A172 (cell line): ENCODE data around the gene PROSER2. TPM values are rescaled to one million over a fixed set of nuclear protein-coding genes. Genes with fewer than 3 reads are reported as not detected.

Experiments
- DNase-seq: peaks from one replicate; pipeline ENCODE4 v3.0.0-alpha.2; 2015; ENCODE audit warnings: low spot score
- total RNA-seq: library from RNA; depleted of rRNA; stranded (reverse); fragments of >200 nt; shearing (Covaris generic); gene quantifications from 2 replicates; pipeline ENCODE4 v1.2.3, GENCODE V29; 2014

Gene PROSER2
- total RNA-seq, 1 experiment from 2014 or later, result 18.5 TPM

DNA sequence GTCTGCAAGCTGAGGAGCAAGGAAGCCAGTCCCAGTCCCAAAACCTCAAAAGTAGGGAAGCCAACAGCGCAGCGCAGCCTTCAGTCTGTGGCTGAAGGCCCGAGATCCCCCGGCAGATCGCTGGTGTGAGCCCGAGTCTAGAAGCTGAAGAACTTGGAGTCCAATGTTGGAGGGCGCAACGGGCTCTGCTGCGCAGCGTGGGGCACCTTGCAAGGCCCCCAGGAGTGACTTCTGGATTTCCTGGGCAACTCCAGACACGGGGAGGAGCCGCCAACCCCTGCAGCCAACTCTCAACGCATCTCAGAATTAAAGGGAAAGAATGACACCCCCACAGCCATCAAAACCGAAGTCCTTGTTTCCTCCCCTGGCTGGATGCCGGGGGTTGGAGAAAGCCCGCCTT is 18.8 kb upstream of the PROSER2 start:
- no peak for DNase-seq

DNA sequence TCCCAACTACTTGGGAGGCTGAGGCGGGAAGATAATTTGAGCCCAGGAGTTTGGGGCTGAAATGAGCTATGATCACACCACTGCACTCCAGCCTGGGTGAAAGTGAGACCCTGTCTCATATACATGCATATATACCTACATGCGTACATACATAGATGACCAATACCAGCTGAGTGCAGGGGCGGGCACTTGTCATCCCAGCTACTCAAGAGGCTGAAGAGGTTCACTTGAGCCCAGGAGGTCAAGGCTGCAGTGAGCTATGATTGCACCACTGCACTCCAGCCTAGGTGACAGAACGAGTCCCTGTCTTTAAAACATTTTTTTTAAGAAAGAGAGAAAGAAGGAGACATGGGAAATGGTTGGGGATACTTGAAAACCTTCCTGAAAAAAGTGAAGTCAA is 17.4 kb upstream of the PROSER2 start:
- DNase-seq, result no peak

DNA sequence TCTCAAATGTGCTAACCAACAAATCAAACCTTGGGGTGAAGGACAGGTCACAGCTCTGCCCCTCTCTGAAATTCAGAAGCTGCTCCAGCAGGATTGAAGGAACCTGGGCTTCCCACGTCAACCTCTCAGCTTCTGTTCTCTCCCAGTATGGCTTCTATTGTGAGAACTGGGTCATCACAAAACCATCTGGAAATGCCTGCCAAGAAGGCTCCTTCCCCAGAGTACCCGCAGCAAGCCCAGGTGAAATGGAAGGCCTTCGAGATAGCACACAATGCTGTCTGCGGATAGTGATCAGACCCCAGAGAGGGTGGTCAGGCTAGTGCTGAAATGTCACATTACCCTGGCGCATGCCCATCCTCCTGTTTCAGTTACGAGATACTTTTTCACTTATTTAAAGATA is 16.4 kb upstream of the PROSER2 start:
- no peak for DNase-seq

DNA sequence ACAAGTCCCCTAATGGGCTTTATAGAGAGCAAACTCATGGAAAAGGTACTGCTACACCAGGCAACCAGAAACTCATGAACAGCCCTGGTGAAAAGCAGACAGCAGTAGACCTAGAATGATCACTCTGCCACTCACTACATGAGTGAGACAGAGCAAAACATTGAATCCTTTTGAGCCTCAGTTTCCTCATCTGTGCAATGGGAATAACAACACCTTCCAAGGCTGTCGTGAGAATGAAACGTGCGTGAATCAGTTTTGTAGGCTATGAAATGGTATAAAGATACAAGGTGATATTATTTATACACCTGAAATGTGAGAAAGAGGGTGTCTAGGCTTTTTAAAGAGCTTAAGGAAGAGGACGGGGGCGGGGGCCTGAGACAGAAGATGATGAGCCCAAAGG is 14.3 kb upstream of the PROSER2 start:
- DNase-seq, result no peak

DNA sequence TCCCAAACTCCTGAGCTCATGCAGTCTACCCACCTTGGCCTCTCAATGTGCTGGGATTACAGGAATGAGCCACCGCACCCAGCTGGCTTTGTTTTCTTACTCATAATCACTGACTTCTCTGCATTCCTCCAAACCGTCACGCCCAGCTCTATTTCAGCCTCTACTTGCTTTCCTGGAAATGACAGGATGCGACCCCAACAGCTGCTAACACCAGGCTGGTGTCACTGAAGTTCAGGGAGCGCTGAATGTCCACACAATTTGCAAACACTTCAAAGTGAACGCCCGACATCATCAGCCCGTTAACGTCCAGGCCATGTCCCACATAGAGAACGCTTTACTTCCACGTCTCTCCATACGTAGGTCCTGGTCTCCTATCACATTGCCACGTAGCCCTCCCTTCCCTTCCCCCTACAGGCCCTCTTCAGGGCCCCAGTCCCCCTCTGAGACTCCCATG is 12.8 kb upstream of the PROSER2 start:
- peak; percentile 69 for DNase-seq

DNA sequence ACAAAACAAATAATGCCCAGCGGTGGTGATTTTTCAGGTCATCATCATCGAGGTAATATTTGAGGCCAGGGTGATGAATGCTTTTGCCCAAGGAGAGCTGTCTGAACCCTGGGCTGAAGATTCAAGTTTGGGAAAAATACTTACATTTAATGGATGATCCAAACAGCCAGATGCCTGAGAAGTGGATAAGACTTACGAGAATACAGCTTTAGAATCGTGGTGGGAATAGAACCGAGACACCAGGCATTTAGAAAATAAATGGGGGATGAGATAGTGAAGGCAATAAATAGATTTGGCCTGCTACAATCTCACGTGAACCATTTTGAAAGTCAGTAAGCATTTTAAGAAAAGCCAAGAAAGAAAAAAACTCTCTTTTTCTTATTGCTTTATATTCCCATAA is 12.2 kb upstream of the PROSER2 start:
- no peak for DNase-seq

DNA sequence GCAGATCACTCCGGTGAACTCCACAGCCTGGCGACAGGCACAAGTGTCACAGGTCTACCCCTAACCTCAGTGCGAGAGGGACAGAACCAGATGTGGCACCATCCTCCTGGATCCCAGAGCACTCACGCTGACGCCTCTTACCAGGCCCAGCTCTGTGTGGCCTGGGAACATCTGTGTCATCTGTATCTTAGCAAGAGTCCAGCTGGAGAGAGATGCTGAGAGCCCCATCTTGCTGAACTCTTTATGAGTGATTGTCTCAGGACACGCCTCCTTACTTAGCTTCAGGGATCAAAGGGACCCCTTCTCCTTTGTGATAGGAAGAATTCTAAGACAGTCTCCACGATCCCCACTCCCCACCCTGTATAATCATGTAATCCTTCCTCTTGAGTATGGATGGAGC is 10.0 kb upstream of the PROSER2 start:
- DNase-seq, result no peak

DNA sequence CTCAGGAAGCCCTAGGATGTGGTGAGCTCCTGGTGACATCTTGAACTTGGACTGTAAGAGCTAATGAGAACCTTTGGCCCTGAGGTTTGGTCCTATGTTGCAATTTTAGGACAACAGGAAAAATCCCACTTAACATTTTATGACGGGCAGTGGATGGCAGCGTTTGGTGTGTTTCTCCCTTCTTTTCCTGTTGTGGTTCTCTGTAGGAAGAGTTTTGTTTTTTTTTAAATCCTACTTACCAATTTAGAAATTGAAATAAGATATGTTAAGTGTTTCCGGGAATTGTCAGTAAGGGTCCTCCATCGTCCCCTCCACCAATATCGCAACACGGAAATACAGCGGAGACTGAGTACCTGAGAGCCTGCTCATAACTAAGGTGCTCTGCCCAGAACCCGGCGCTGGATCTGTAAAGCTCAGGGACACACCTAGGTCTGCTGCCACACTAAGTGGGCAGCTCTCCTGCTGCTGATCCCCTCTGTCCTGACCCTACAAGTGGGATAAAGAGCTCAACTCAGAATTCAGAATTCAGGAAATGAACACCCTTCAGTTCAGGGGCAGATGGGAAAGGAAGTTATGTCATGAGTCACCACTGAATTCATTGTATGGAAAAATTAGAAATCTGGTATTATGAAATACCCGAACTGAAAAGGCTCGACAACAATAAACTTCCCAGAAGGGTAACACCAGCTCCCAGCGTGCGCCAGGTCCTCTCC is 9.1 kb upstream of the PROSER2 start:
- DNase-seq, result no peak

DNA sequence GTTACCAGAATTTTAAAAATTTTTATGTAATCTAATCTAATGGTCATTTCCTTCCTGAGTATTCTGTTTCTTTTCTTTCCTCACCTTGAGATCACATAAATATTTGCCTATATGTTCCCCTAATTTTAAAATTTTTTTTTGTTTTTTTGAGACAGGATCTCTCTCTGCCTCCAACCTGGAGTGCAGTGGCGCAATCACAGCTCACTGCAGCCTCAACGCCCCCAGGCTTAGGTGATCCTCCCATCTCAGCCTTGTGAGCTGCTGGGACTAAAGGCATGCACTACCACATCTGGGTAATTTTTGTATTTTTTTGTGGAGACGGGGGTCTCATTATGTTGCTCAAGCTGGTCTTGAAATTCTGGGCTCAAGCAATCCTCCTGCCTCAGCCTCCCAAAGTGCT is 4.1 kb upstream of the PROSER2 start:
- DNase-seq, result no peak

DNA sequence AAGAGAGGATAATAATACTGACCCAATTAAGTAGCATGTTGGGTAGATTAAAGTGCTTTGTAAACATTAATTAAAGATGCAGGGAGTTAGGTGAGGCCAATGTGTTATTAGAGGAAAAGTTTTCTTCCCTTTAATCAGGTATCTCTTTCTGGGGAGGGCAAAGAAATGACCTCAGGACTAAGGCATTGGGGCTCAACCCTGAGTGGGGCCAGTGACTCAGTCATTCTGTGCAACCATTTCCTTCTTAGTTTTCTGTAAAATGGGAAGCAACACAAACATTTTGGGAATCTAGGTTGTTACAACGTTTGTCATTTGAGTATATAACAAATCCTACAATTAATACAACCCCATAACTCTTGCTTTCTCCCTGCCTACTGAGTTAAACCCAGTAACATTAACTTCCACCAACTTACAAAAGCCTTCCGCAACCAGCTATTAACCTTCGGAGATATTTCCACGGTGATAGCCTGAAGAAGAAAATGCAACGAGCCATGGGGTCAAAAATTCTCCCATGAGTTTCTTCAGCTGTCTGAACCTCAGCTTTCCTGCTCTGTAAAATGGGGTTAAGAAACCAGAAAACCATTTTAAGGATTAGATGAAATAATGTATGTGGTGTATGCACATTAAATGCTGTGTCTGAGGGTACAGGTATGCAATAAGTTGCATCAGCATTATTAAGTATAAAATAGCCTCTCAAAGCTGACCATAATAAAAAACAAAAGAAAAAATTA is 965 bp upstream of the PROSER2 start:
- no peak for DNase-seq

DNA sequence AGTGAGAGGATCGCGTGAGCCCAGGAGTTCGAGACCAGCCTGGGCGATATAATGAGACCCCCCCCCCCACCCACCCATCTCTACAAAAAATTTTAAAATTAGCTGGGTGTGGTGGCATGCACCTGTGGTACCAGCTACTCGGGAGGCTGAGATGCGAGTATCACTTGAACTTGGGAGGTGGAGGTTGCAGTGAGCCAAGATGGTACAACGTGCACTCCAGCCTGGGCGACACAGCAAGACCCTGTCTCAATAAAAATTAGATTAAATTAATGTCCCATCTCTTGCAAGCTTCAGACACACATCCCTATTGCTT is 391 bp upstream of the PROSER2 start:
- DNase-seq, result no peak

DNA sequence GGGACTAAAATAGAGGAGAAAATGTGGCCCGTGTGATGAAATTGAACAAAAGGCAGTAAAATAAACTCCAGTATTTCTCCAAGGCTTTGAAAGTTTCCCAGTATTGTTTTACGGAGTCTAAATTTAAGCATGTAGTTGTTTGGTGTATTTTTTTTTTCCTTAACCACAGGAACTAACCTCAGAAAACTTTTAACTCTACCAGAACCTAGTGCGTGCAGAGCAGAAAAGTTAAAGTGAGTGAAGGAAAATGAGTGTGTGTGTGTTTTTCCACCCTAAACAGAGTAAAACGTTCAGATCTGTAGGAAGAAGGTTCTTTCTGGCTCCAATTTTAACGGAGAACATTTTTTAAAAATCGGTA is 812 bp downstream of the PROSER2 start:
- DNase-seq, result no peak

DNA sequence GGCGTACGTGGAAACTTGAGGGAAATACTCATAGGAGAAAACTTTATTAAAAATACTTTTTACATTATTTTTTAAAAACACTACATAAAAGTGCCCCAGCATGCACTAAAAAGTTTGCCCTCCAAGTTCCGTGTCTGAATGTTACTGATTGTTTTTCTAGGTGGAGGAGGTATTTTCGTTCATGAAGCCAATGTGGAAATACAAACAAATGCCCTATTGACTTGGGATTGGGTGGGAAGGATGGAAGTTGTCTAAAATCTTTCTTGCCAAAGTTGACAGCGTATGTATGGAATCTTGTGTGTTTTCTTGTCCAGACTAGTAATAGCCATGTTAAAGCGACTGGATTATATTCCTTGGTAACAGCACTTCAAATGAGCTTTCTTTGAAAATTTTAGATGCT is 1.2 kb downstream of the PROSER2 start:
- no peak for DNase-seq

DNA sequence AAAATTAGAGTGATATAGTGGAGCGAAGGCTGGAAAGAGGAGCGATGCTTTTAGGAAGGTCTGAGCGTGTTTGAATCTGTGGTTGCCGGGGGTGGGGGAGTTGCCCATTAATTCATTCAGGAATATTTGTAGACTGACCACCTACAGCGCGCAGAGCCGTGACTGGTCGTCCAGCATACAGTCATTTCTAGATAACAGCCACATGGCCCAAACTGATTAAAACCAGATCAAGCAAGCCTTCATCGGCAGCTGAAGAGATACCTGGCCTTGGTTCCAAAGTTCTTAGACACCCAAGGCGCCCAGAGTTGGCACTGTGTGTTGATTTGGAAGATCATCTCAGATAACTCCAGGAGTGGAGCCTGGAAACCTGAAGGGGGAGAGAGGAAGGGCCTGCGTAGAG is 1.7 kb downstream of the PROSER2 start:
- no peak for DNase-seq

DNA sequence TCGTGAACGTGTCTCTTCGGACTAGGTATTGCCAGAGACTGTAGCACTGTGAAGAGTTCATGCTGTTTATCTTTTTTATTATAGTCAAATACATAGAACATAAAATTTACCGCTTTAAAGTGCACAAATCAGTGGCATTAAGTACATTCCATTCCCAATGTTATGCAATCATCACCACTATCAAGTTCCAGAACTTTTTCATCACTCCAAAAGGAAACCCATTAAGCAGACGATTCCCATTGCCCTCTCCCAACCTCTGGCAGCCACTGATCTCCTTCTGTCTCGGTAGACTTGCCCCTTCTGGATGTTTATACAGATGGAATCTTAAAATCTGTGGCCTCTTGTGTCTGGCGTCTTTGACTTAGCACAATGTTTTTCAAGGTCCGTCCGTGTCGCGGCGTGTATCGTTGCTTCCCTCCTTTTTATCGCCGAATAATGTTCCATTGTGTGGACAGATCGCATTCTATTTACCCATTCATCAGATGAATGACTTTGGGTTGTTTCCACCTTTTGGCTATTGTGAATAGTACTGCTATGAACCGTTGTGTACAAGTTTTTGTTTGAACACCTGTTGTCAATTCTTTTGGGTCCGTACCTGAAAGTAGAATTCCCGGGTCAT is 2.7 kb downstream of the PROSER2 start:
- no peak for DNase-seq

DNA sequence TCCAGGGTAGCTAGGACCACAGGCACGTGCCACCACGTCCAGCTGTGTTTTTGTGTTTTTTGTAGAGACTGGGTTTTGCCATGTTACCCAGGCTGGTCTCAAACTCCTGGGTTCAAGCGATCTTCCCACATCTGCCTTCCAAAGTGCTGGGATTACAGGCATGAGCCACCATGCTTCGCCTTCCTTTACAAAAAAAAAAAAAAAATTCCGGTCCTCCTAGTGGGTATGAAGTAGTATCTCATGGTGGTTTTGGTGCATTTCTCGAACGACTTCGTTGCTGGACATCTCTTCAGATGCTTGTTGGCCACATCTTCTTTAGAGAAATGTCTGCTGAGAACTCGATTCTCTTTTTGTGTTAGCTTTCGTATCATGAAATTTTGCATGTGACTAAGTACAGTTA is 3.9 kb downstream of the PROSER2 start:
- DNase-seq, result no peak

DNA sequence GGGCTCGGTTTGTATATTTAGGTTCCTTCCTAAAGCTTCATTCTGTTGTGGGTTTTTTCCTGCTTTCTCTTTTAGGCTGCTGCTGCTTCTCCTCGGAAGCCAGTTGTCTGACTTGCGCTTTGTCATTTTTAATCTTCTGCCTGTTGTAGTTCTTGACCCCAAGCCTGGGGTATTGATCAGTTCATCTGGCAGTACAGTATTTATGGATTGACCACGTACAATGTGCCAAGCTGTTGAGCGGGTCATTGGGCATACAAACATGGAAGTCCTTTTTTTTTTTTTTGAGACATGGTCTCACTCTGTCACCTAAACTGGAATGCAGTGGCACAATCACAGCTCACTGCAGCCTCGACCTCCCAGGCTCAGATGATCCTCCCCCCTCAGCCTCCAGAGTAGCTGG is 4.3 kb downstream of the PROSER2 start:
- no peak for DNase-seq

DNA sequence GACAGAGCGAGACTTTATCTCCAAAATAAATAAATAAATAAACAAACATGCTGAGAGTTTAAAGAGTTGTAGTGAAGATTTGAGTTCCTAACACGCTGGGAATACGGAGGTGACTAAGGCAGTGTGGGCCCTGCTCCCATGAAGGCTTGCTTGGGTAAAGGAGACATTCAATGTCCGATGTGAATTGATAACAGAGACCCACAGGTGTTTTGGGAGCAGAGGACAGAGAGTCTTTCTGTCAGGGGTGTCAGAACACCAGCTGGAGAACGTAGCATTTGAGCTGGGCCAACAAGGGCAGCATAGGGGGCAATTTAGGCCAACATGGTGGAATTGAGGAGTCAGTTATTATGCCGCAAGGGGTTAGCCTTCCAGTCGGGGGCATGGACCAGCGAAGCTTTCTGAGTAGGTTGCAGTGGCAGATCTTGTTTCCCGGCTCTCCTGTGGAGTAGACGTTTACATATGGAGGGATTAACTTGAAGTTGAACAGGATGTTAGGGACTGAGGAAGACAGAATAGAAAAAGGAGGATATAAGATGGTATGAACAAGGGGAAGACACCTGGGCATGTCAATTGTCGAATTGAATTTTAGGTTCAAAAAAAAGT is 5.6 kb downstream of the PROSER2 start:
- no peak for DNase-seq

DNA sequence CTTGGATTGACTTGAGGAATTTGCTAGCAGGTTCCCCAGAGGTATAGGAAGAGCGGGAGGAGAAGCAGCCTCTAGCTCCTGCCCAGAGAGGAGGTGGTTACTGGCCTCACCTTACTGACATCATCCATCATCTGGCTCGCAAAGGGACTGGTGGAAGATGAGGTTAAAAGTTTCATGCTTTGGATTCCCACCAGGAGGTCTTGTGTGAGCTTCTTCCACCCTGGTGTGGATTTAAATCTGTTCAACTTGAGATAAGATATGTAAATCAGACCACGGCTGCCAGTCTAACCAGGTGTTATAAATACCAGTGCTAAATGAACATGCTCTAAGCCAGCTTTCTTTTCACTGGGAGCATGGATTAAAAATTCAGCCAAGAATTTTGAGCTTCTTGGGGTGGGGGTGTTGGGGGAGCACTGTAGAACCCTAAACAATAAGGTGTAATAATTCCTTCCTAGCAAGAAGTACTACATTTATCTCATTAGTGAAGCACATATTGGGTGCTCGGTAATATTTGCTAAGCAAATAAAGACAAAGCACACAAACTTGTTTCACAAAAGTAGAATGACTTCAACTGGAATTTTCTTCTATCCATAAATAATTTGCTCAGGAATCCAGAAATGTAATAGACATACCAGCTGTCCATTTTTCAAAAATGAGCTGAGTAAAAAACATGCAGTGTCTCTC is 7.8 kb downstream of the PROSER2 start:
- peak; percentile 32 for DNase-seq

DNA sequence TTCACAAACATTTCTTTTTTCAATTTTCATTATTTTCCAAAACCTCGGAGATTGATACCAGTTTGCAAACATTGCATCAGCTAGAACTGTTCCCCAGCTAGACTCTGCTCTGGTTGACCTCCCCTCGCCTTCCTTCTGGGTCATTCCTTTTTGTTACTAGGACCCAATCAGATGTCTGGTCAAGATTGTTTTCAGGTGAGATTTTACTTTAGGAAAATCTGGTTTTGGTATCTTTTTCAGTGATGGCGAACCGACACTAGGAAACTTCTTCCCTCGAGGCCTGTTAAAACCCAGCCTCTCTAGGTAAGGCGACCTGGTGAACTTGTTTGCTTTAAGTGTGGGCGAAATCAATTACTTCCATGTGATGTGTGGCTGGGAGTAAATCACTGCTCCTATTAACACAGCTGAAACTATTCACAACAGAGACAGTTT is 8.4 kb downstream of the PROSER2 start:
- DNase-seq, result no peak

DNA sequence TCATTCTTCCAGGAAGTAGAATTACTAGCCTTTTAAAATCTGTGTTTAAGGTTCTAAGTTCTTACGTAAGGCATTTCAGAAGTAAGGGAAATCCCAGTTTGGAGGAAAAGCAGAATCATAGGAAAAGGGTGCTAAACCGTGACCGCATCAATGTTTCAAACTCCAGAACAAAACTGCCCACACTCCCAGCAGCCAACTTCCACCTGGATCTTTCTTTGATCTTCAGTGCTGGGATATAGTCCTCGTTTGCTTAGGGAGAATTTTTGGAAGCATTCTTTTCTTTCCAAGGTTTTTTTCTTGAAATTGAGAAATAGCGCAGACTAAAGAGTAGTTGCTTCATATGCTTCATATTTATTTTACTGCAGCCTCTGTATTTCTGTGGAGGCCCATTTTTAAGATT is 8.9 kb downstream of the PROSER2 start:
- no peak for DNase-seq

DNA sequence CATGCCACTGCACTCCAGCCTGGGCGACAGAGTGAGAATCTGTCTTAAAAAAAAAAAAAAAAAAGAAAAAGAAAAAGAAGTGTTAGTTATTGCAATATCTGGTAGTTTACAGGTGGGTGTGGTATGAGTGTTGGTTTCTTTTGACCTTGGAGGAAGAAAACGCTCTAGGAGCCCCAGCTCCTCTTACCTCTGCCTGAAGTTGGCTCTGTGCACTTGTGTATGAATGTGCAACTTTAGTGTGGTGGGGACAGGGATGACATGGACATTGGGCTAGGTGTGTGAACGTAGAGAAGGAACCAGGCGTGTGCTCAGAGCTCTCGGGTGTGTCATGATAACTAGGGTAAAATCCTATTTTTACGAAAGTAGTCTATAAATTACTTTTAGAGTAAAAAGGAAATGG is 11.9 kb downstream of the PROSER2 start:
- no peak for DNase-seq
